ENCODE results near the gene NHSL1. TPM values are rescaled to one million over a fixed set of nuclear protein-coding genes. Genes with fewer than 3 reads are reported as not detected.

Gene NHSL1
- total RNA-seq, 2 donors from 2014 or later = 0.68 to 1.9 TPM

DNA sequence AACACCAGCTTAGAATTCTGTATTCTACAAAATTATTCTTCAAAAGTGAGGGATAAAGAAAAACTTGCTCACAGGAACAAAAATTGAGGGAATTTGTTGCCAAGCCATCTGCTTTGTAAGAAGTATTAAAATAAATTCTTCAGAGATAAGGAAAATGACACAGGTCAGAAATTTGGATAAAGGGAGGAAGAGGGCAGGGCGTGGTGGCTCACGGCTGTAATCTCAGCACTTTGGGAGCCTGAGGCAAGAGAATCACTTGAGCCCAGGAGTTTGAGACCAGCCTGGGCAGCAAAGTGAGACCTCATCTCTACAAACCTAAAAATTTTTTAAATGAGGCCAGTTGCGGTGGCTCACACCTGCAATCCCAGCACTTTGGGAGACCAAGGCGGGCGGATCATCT lies 109.7 kb downstream of the NHSL1 start:
- H3K36me3 Mint-ChIP-seq = no peaks in the 10 kb centered on the region
- no peak for DNase-seq (ENCODE audit: low spot score in 2 of 2)
- ATAC-seq = no peak
- no peak overlapping the region for H3K27ac Mint-ChIP-seq
- no peaks in the 10 kb centered on the region for H3K9me3 Mint-ChIP-seq

DNA sequence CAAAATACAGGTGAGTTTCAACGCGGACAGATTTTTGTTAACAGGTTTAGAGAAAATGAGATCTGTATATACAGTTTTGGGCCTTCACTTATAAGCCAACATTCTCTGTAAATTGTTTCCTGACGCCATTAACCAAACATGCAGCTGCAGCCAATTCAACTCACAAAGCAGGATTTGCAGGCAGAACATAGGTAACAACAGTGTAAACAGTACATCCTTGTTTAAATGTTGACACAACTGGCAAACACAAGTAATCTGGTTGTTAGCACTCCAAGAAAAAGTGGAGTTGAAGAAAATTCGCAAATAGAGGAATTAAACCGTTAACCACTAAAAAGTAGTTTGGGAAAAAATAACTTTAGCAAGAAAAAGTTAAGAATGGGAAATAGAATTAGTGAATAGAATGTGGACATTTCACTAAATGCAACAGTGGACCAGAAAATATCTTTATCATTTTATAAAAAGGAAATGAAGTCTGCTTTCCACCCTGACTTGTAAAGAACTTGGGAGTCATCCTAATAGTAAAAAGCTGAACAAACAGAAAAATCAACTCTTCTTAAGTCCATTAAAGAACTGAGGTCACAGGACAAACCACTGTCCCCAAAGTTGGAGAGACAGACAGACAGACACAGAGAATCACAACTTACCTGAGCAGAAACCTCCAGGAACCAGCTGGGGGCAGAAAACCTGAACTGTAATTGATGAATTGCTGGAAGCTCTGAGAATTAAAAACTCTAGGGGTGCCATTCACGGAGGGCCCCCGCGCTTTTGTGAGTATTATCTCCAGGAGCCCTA lies 111.5 kb downstream of the NHSL1 start:
- Mint-ChIP-seq H3K36me3 (no peaks in the 10 kb centered on the region), H3K27ac (no peak overlapping the region), H3K9me3 (no peaks in the 10 kb centered on the region)
- DNase-seq (ENCODE audit: low spot score in 2 of 2) (no peak), ATAC-seq (no peak)

DNA sequence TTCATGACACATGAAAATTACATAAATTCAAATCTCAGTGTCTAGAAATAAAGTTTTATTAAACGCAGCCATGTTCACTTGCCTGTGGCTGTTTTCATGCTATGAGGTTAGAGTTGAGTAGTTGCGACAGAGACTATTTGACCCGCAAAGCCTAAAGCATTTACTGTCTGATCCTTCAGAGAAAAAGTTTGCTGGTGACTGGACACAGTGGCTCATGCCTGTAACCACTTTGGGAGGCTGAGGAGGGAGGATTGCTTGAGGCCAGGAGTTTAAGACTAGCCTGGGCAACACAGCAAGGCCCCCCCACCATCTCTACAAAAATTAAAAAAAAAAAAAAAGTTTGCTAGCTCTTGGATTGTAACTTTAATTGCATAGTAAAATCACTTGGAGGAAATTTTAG lies 112.4 kb downstream of the NHSL1 start:
- Mint-ChIP-seq H3K9me3 (no peaks in the 10 kb centered on the region), H3K27ac (no peak overlapping the region), H3K36me3 (no peaks in the 10 kb centered on the region)
- ATAC-seq (no peak), DNase-seq (ENCODE audit: low spot score in 2 of 2) (no peak)

DNA sequence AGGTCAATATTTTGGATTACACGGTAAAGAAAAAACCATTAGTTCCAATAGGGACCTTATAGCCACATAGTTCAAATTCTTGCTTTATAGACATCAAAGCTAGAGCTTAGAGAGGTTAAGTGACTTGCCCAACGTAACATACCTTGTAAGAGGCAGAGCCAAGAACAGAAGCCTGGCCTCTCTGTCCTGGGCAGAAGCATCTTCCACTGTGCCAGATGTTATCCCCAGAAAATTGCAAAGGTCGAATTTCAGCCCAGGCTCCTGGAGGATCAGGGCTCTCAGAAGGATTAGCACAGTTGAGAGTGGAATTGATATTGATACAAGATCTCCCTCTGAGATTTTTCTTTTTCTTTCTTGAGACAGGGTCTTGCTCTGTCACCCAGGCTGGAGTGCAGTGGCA lies 115.5 kb downstream of the NHSL1 start:
- DNase-seq (ENCODE audit: low spot score in 2 of 2) = no peak
- no peak for ATAC-seq

DNA sequence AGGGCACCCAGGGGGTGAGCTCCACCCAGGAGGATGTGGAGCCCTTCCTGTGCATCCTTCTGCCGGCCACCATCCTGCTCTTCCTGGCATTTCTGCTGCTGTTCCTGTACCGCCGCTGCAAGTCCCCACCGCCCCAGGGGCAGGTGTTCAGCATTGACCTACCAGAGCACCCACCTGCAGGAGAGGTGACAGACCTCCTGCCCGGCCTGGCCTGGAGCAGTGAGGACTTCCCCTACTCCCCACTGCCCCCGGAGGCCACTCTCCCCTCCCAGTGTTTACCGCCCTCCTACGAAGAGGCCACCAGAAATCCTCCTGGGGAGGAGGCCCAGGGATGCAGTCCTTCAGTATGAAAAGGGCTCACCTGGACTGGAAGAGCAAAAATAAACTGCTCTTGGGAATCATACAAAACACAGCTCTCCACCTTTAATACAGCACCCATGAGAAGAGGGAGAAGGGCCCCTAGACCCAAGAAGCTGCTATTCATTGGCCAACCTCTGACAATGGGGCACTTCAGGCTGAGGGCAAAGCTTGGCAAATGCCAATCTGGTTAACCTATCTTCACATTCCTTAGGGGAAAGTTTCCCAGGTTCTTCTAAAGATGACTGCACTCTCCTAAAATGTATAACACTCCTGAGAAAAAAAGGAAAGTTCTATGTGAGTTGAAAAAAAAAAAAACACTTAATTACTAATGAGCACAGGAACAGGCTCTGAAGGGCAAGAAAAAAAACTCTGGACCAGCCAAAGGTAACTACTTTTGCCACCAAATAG lies 116.6 kb downstream of the NHSL1 start:
- Mint-ChIP-seq H3K27ac (no peak overlapping the region), H3K9me3 (no peaks in the 10 kb centered on the region), H3K36me3 (no peaks in the 10 kb centered on the region)
- DNase-seq (ENCODE audit: low spot score in 2 of 2) (no peak), ATAC-seq (no peak)

More for the DNA sequence above, 115.5 kb downstream of the NHSL1 start:
- no peak overlapping the region for H3K27ac Mint-ChIP-seq
- no peaks in the 10 kb centered on the region for H3K36me3 Mint-ChIP-seq
- H3K9me3 Mint-ChIP-seq = no peaks in the 10 kb centered on the region

DNA sequence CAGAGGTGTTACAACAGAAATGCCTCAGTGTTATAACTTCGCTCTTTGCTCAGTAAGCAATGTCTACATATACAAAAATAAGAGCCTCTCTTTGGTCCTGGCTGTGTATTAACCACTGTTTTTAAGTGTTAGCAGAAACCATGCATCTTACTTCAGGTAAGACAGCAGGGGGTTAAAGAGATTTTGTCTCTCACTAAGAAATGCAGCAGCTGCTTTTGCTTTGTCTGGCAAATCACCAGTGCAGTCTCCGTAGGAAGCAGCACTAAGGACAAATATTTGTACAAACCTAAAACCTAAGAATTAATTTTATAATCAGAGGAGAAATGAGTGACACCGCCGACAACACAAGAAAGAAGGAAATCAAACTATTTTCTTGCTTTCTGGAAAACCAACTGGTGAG lies 120.8 kb downstream of the NHSL1 start:
- DNase-seq (ENCODE audit: low spot score in 2 of 2) (no peak), ATAC-seq (no peak)
- Mint-ChIP-seq H3K9me3 (no peaks in the 10 kb centered on the region), H3K27ac (no peak overlapping the region), H3K36me3 (no peaks in the 10 kb centered on the region)

DNA sequence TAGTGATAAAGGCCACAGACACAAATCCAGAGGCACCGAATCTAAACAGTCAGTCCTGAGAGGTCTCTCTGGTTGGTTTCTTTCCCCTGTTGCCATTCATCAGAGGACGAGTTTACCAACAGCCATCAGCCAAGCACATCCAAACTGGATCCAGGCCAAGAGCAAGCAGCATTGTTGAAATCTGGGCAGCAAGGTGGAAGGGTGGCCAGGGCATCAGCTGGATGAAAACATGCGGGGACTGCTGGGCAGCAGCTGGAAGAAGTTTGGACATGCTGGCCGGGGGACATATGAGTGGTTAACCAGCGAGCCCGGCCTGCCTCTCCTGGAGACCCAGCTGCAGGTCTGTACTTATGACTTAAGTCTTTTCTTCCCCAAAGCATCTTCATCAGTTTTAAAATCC lies 121.5 kb downstream of the NHSL1 start, which contains the start of gene SMIM28:
TSS of gene SMIM28 (plus strand) at position 62 of the 400 bp plus-strand sequence. CDS start at position 230, 168 bp downstream.
- no peaks in the 10 kb centered on the region for H3K36me3 Mint-ChIP-seq
- DNase-seq (ENCODE audit: low spot score in 2 of 2) = no peak
- H3K27ac Mint-ChIP-seq = no peak within 1 kb of the TSS
- no peaks in the 10 kb centered on the region for H3K9me3 Mint-ChIP-seq
- no peak for ATAC-seq

DNA sequence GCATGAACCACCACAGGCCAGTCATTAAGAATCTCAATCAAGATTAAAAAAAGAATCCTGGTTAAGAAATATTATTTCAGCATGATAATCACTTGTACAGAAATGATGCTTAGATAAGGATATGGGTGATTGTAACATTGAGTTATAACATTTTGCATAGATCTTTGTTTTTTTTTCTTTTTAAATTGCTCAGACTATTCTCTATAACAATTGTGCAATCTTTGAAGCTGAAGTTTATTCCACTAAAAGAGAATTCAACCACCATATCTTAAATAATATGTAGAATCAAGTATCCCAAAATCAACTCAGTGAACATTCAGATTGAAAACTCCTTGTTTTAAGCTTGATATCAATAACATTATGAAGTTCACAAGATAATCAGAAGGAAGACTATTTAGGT lies 122.3 kb downstream of the NHSL1 start:
- Mint-ChIP-seq H3K9me3 (no peaks in the 10 kb centered on the region), H3K27ac (no peak overlapping the region), H3K36me3 (no peaks in the 10 kb centered on the region)
- DNase-seq (ENCODE audit: low spot score in 2 of 2) = no peak
- no peak for ATAC-seq

DNA sequence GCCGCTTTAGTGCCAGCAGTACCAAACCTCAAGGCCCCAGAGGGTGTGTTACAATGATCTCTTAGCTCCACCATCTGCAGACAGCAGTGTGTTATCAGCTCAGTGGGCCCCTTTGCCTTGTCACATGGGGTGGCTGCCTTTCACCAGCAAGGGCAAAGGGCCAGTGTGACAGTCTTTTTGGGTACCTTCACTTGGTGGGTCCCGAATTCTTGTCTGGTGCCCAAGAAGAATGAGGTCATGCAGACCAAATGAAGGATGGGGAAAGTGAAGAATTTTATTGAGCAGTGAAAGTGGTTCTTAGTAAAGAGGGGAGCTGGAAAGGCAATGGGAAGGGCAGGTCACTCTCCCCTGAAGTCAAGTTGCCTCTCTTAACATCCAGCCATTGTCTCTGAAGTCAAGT lies 124.5 kb downstream of the NHSL1 start:
- DNase-seq (ENCODE audit: low spot score in 2 of 2) (no peak), ATAC-seq (no peak)
- H3K9me3 Mint-ChIP-seq = no peaks in the 10 kb centered on the region
- no peak overlapping the region for H3K27ac Mint-ChIP-seq
- no peaks in the 10 kb centered on the region for H3K36me3 Mint-ChIP-seq

DNA sequence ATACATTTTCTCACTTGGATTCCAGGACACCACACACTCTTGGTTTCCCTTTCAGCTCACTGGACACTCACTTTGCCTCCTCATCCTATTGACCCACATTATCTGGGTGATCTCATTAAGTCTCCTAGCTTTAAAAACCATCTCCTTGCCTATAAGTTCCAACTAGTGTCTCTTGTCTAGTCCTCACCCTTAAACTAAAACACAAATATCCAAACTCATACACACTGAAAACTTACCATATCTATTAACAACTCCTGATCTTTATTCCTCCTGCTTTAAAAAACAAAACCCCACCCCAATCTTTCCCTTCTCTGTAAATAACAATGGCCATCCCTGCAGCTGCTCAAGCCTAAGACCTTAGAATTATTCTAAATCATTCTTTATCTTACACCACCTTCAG lies 125.1 kb downstream of the NHSL1 start:
- no peak for DNase-seq (ENCODE audit: low spot score in 2 of 2)
- Mint-ChIP-seq H3K9me3 (no peaks in the 10 kb centered on the region), H3K36me3 (no peaks in the 10 kb centered on the region), H3K27ac (no peak overlapping the region)
- ATAC-seq = no peak

DNA sequence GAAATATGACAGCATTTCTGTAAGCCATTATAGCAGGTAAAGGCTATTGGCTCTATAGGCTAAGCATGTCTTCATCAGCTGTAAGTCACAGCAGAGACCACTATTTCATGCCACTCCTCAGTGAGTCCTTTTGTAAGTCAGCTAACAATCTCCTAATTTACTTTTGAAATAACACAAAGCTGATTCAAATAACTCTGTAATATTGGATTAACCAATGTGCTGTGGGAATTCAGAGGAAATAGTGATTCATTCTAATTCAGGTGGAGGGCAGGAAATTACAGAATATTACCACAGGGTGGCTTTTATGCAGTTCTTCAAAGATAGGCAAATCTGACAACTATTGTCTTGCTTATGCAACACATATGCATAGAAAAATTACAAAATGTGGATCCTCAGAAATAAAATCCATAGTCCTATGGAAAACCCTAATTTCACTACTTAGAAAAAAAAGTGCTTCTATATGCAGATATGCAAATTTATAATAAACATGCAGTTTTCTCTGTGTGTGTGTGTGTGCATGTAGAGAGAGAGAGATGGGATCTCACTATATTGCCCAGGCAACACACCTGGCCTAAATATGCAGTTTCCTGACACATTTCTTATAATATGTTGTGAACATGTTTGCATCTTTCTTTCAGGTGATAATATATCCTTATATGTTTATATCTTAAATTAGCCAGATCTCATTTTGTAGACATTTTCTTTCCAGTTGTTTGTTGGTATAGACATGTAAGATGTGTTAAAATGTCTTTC lies 126.4 kb downstream of the NHSL1 start:
- ATAC-seq (peak; percentile 28 to 46), DNase-seq (ENCODE audit: low spot score in 2 of 2) (no peak)
- Mint-ChIP-seq H3K27ac (no peak overlapping the region), H3K9me3 (no peaks in the 10 kb centered on the region), H3K36me3 (no peaks in the 10 kb centered on the region)

Other genes with a start within 250 kb of the NHSL1 start
- gene SMIM28, start 121.6 kb downstream of the NHSL1 start, total RNA-seq = not detected
- gene HEBP2, start 95.3 kb downstream of the NHSL1 start, total RNA-seq = 10 to 100 TPM; 30.9 to 34.0 TPM